ENCODE results near the gene CLMN. TPM values are rescaled to one million over a fixed set of nuclear protein-coding genes. Genes with fewer than 3 reads are reported as not detected.

The CLMN gene
- total RNA-seq, 1 experiment from 2014 or later, result 33.4 TPM

Small RNAs within 50 kb of the gene (microRNA-seq; reads per million reads assigned to microRNA genes)
- 6.8 reads per million, percentile 17 among the genes with 10 or more reads in this experiment for gene MIR3173 (ENCODE audit: borderline number of aligned reads)

Other genes starting within 250 kb of the CLMN start
- 38.6 TPM for gene DICER1, start 162.4 kb downstream of the CLMN start, total RNA-seq (2021; ENCODE audit: unreplicated experiment)
- gene SYNE3, start 196.7 kb upstream of the CLMN start, total RNA-seq (2021; ENCODE audit: unreplicated experiment), result 3.6 TPM
- 60.1 TPM for gene GLRX5, start 215.1 kb upstream of the CLMN start, total RNA-seq (2021; ENCODE audit: unreplicated experiment)